CD14-positive monocyte (primary cell): ENCODE data around the gene SUFU. TPM values are rescaled to one million over a fixed set of nuclear protein-coding genes. Genes with fewer than 3 reads are reported as not detected.

ENCODE experiments used
- DNase-seq, 3 donors: peaks; one replicate each; pipeline ENCODE4 v3.0.0-alpha.2; 2011 to 2022
- H2AFZ ChIP-seq: 2 replicates; pipeline ENCODE4 v1.6.0; 2012; ENCODE audit warnings: mild to moderate bottlenecking, low read depth, low read length, inconsistent platforms; ENCODE audit not compliant: insufficient read depth, poor library complexity, severe bottlenecking
- H3K27ac ChIP-seq, 2 donors: 1 replicate in 1 of 2; 2 replicates in 1 of 2; pipeline ENCODE4 v1.5.1; 2012 to 2013; ENCODE audit warnings: low read length in 2 of 2, control low read depth in 1 of 2, inconsistent platforms in 1 of 2, low read depth in 1 of 2, mild to moderate bottlenecking in 1 of 2
- H3K27me3 ChIP-seq, 2 donors: one replicate each; pipeline versions ENCODE4 v1.6.0 to v1.6.1; 2011 to 2013; ENCODE audit warnings: low read length in 2 of 2; ENCODE audit not compliant: control insufficient read depth in 2 of 2, insufficient read depth in 2 of 2
- H3K36me3 ChIP-seq, 2 donors: replicated peaks in 1 of 2; 1 replicate in 1 of 2; 2 replicates in 1 of 2; pipeline versions ENCODE4 v1.5.1 to v1.6.1; 2012 to 2013; ENCODE audit warnings: low read length in 2 of 2, control low read depth in 1 of 2, inconsistent platforms in 1 of 2, mild to moderate bottlenecking in 1 of 2; ENCODE audit not compliant: insufficient read depth in 2 of 2, control insufficient read depth in 1 of 2
- H3K4me1 ChIP-seq, 2 donors: 1 replicate in 1 of 2; 2 replicates in 1 of 2; pipeline versions ENCODE4 v1.5.1 to v1.6.1; 2012 to 2013; ENCODE audit warnings: low read length in 2 of 2, control low read depth in 1 of 2, inconsistent platforms in 1 of 2, mild to moderate bottlenecking in 1 of 2, moderate library complexity in 1 of 2; ENCODE audit not compliant: insufficient read depth in 2 of 2, control insufficient read depth in 1 of 2
- H3K4me2 ChIP-seq: replicated peaks from 2 replicates; pipeline ENCODE3; 2012; ENCODE audit warnings: low read length, moderate library complexity, mild to moderate bottlenecking; ENCODE audit not compliant: poor library complexity, severe bottlenecking; ENCODE audit errors: extremely low read depth
- H3K4me3 ChIP-seq, 3 experiments: fragments of 200-600 bp in 1 of 3; sonication (generic) in 1 of 3; replicated peaks in 1 of 3; 1 replicate in 2 of 3; 2 replicates in 1 of 3; pipeline ENCODE4 v1.5.1; 2011 to 2013; ENCODE audit warnings: low read length in 3 of 3, mild to moderate bottlenecking in 3 of 3, control low read depth in 2 of 3, low read depth in 2 of 3, inconsistent platforms in 1 of 3, moderate library complexity in 1 of 3
- H3K79me2 ChIP-seq: 2 replicates; pipeline ENCODE4 v1.6.0; 2012; ENCODE audit warnings: mild to moderate bottlenecking, control low read depth, inconsistent platforms, low read length, moderate library complexity; ENCODE audit not compliant: insufficient read depth
- H3K9ac ChIP-seq: 2 replicates; pipeline ENCODE4 v1.6.0; 2017; ENCODE audit warnings: low read length, mild to moderate bottlenecking; ENCODE audit not compliant: insufficient read depth, poor library complexity, severe bottlenecking
- H3K9me3 ChIP-seq, 2 donors: replicated peaks in 1 of 2; 1 replicate in 1 of 2; 2 replicates in 1 of 2; pipeline versions ENCODE4 v1.5.1 to v1.6.1; 2012 to 2013; ENCODE audit warnings: low read length in 2 of 2, control low read depth in 1 of 2; ENCODE audit not compliant: control insufficient read depth in 1 of 2, insufficient read depth in 1 of 2
- H4K20me1 ChIP-seq: 2 replicates; pipeline ENCODE4 v1.6.0; 2012; ENCODE audit warnings: mild to moderate bottlenecking, low read length, control low read depth, moderate library complexity; ENCODE audit not compliant: insufficient read depth
- H3K27ac Mint-ChIP-seq, 7 donors: one replicate each; pipeline ENCODE4 v1.8.0; 2020; ENCODE audit warnings: mild to moderate bottlenecking in 7 of 7, mixed read lengths in 7 of 7, moderate library complexity in 6 of 7, inconsistent platforms in 2 of 7
- H3K27me3 Mint-ChIP-seq, 3 donors: one replicate each; pipeline ENCODE4 v1.8.0; 2021 to 2022; ENCODE audit warnings: low read depth in 3 of 3, mild to moderate bottlenecking in 3 of 3, mixed read lengths in 3 of 3, moderate library complexity in 3 of 3, inconsistent platforms in 1 of 3
- H3K36me3 Mint-ChIP-seq, 2 donors: one replicate each; pipeline ENCODE4 v1.8.0; 2020; ENCODE audit warnings: mixed read lengths in 2 of 2, inconsistent platforms in 1 of 2, mild to moderate bottlenecking in 1 of 2
- H3K4me1 Mint-ChIP-seq: one replicate; pipeline ENCODE4 v1.8.0; 2020; ENCODE audit warnings: mild to moderate bottlenecking, mixed read lengths
- H3K4me3 Mint-ChIP-seq, 2 donors: one replicate each; pipeline ENCODE4 v1.8.0; 2020; ENCODE audit warnings: mild to moderate bottlenecking in 2 of 2, mixed read lengths in 2 of 2, moderate library complexity in 1 of 2
- H3K9me3 Mint-ChIP-seq, 7 donors: one replicate each; pipeline ENCODE4 v1.8.0; 2020 to 2022; ENCODE audit warnings: mixed read lengths in 7 of 7, mild to moderate bottlenecking in 6 of 7, moderate library complexity in 6 of 7, inconsistent platforms in 2 of 7
- CTCF ChIP-seq: fragments of 200-600 bp; IDR thresholded peaks from one replicate; pipeline ENCODE4 v1.8.0; 2022; ENCODE audit warnings: antibody characterized with exemption, mild to moderate bottlenecking
- WGBS: methylation state at CpG from one replicate; pipeline ENCODE4 v1.1.5; 2013; ENCODE audit warnings: missing lambda C conversion rate; ENCODE audit not compliant: insufficient coverage; 5-methylcytosine and 5-hydroxymethylcytosine counted together
- intact Hi-C, 2 donors: fragments of 100-400 bp; cut with micrococcal nuclease; formaldehyde crosslinking; loops; one replicate each; pipeline versions ENCODE4 v1.15.0 to v1.15.1; 2023
- polyA plus RNA-seq, 3 donors: library from polyadenylated mRNA; depleted of rRNA in 1 of 3; unstranded in 2 of 3; stranded (reverse) in 1 of 3; fragments of 300-500 nt in 2 of 3; fragments of >200 nt in 1 of 3; fragmentation: Illumina TruSeq in 2 of 3; gene quantifications; 1 replicate in 2 of 3; 2 replicates in 1 of 3; pipeline ENCODE4 v1.2.3, GENCODE V29; 2012 to 2021

The SUFU gene
- polyA plus RNA-seq, 3 donors, result 3.2 to 10.0 (median 5.7) TPM

GRCh38 chr10:102514487-102515311 lies 10.9 kb downstream of the SUFU start:
- peaks cover 15% of the 10 kb centered on the region for H3K4me1 Mint-ChIP-seq
- H3K36me3 Mint-ChIP-seq, result peaks cover 43 to 80% of the 10 kb centered on the region in 2 donors
- DNase-seq, result no peak
- Histone ChIP-seq H3K27me3 (no peaks in the 10 kb centered on the region), H3K4me1 (peaks cover 18 to 22% of the 10 kb centered on the region in 2 donors), H3K9ac (no peak overlapping the region), H3K9me3 (no peaks in the 10 kb centered on the region), H3K79me2 (peaks cover 54% of the 10 kb centered on the region), H2AFZ (no peak overlapping the region), H3K4me3 (no peak overlapping the region), H4K20me1 (peaks cover 79% of the 10 kb centered on the region), H3K27ac (no peak overlapping the region), H3K36me3 (peaks cover 47 to 76% of the 10 kb centered on the region in 2 donors), H3K4me2 (no peak overlapping the region)
- no peak overlapping the region for H3K4me3 Mint-ChIP-seq
- intact Hi-C loops, result no loop called here
- WGBS, result 100% methylated on average over 9 of the region's 12 CpGs
- TF ChIP-seq CTCF, result no peak
- no peak overlapping the region for H3K27ac Mint-ChIP-seq
- no peaks in the 10 kb centered on the region for H3K9me3 Mint-ChIP-seq
- H3K27me3 Mint-ChIP-seq, result peaks cover 0 to 1% (median 0%) of the 10 kb centered on the region in 3 donors

GRCh38 chr10:102515724-102516123 lies 12.0 kb downstream of the SUFU start:
- peaks cover 47 to 70% of the 10 kb centered on the region in 2 donors for H3K36me3 ChIP-seq
- no peak overlapping the region for H3K4me2 ChIP-seq
- H3K4me3 Mint-ChIP-seq, result no peak overlapping the region
- H3K9ac ChIP-seq, result no peak overlapping the region
- no peaks in the 10 kb centered on the region for H3K9me3 ChIP-seq
- 94% methylated on average over 3 of the region's 3 CpGs for WGBS
- H3K27me3 ChIP-seq, result no peaks in the 10 kb centered on the region
- H3K4me1 Mint-ChIP-seq, result peaks cover 10% of the 10 kb centered on the region
- H3K36me3 Mint-ChIP-seq, result peaks cover 48 to 80% of the 10 kb centered on the region in 2 donors
- no peaks in the 10 kb centered on the region for H3K9me3 Mint-ChIP-seq
- H3K27ac Mint-ChIP-seq, result peak overlapping the region in 2 of 7 donors; percentile 50 to 61
- H3K79me2 ChIP-seq, result peaks cover 48% of the 10 kb centered on the region
- H3K4me3 ChIP-seq, result no peak overlapping the region
- H3K4me1 ChIP-seq, result peaks cover 12 to 13% of the 10 kb centered on the region in 2 donors
- H4K20me1 ChIP-seq, result peaks cover 84% of the 10 kb centered on the region
- peaks cover 0 to 1% (median 0%) of the 10 kb centered on the region in 3 donors for H3K27me3 Mint-ChIP-seq
- DNase-seq, result no peak
- no peak for TF ChIP-seq CTCF
- H3K27ac ChIP-seq, result no peak overlapping the region
- H2AFZ ChIP-seq, result no peak overlapping the region
- intact Hi-C loops, result no loop called here
